IPS DF 6.9 (cell line): ENCODE measurements around the gene NDUFA12.

Experiments
- DNase-seq: peaks from one replicate; pipeline ENCODE4 v3.0.0-alpha.2; 2013; ENCODE audit warnings: low read depth, low spot score
- H3K27ac ChIP-seq: one replicate; pipeline ENCODE4 v1.5.1; 2013; ENCODE audit warnings: low read length, control low read depth
- H3K27me3 ChIP-seq: 2 replicates; pipeline ENCODE4 v1.6.1; 2013; ENCODE audit warnings: mild to moderate bottlenecking, low read length; ENCODE audit not compliant: control insufficient read depth, insufficient read depth
- H3K36me3 ChIP-seq: 2 replicates; pipeline ENCODE4 v1.6.1; 2013; ENCODE audit warnings: low read length; ENCODE audit not compliant: control insufficient read depth, insufficient read depth
- H3K4me1 ChIP-seq: 2 replicates; pipeline ENCODE4 v1.6.1; 2013; ENCODE audit warnings: low read length; ENCODE audit not compliant: control insufficient read depth, insufficient read depth
- H3K4me3 ChIP-seq: 2 replicates; pipeline ENCODE4 v1.5.1; 2013; ENCODE audit warnings: mild to moderate bottlenecking, low read length
- H3K9me3 ChIP-seq: 2 replicates; pipeline ENCODE4 v1.6.1; 2013; ENCODE audit warnings: low read length, inconsistent platforms; ENCODE audit not compliant: control insufficient read depth, insufficient read depth
- WGBS: extraction: QIAGEN DNeasy Blood & Tissue Kit; methylation state at CpG from one replicate; pipeline ENCODE4 v1.1.7; 2013; ENCODE audit warnings: mixed read lengths, missing lambda C conversion rate; ENCODE audit not compliant: insufficient read length, insufficient coverage; 5-methylcytosine and 5-hydroxymethylcytosine counted together

The NDUFA12 gene

DNA sequence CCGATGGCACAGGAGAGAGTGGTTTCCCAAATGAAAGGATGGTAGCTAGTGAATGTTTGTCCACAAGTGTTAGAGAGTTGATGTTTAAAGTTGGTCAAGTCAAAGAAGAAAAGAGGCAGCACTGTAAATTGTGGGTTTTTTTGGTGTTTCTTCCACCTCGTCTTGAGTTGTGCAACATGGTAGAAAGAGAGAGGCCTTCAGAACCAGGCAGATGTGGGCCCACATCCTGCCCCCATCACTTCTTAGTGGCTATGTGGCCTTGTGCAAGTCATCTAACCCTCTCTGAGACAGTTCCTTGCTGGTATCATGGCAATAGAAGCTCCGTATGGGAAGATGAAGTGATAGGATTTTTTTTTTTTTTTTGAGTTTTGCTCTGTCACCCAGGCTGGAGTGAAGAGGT is 60.8 kb downstream of the NDUFA12 start:
- Histone ChIP-seq H3K4me3 (no peak overlapping the region), H3K27me3 (no peaks in the 10 kb centered on the region; the same call in 1 of the 2 replicates), H3K27ac (no peak overlapping the region), H3K9me3 (no peaks in the 10 kb centered on the region), H3K36me3 (no peaks in the 10 kb centered on the region), H3K4me1 (no peaks in the 10 kb centered on the region)
- DNase-seq: no peak
- WGBS: no CpG with 5 or more reads among the region's 3 CpGs

DNA sequence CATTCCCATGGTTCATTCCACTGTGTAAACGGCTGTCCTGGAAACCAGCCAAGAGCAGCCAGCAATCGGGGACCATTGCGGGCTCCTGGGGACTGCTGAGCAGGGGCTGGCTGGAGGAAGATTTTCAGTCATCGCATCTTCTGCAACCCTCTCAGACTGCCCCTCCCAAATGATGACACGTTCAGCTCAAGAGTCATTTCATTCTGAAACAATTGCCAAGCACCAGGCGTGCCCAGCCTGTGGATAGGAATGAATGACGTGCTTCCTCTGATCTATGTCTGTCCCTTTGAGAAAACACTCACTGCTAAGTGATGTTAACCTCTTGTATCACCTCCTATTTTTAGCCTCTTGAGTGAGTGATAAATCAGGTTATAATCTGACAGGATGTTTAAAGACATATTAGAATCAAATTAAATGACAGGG is 62.0 kb downstream of the NDUFA12 start:
- Histone ChIP-seq H3K4me3 (no peak overlapping the region), H3K9me3 (no peaks in the 10 kb centered on the region), H3K36me3 (no peaks in the 10 kb centered on the region), H3K4me1 (no peaks in the 10 kb centered on the region), H3K27me3 (no peaks in the 10 kb centered on the region; the same call in 1 of the 2 replicates), H3K27ac (no peak overlapping the region)
- no peak for DNase-seq
- WGBS: no CpG with 5 or more reads among the region's 7 CpGs

DNA sequence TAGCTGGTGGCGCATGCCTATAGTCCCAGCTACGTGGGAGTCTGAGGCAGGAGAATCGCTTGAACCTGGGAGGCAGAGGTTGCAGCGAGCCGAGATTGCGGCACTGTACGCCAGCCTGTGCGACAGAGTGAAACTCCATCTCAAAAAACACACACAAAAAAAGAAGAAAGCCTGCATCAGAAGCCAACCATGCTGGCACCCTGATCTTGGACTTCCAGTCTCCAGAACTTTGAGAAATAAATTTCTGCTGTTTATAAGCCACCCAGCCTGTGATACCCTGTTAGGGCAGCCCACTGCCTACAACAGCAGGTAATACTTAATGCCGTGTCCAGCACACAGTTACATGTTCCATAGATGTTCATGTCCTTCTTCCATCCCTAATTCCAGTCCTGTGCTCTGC is 62.7 kb downstream of the NDUFA12 start:
- no peaks in the 10 kb centered on the region for H3K36me3 ChIP-seq
- WGBS: no CpG with 5 or more reads among the region's 9 CpGs
- H3K4me3 ChIP-seq: no peak overlapping the region
- H3K27me3 ChIP-seq: no peaks in the 10 kb centered on the region; the same call in 1 of the 2 replicates
- DNase-seq: no peak
- H3K4me1 ChIP-seq: no peaks in the 10 kb centered on the region
- H3K27ac ChIP-seq: no peak overlapping the region
- no peaks in the 10 kb centered on the region for H3K9me3 ChIP-seq

DNA sequence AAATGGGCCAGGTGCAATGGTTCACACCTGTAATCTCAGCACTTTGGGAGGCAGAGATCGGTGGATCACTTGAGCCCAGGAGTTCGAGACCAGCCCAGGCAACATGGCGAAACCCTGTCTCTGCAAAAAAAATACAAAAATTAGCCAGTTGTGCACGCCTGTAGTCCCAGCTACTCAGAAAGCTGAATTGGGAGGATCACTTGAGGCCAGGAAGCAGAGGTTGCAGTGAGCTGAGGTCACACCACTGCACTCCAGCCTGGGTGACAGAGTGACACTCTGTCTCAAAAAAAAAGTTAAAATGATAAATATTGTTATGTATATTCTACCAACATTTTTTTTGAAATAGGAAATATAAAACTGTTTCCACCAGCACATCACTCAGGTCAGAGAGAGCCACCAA is 64.9 kb downstream of the NDUFA12 start:
- DNase-seq: no peak
- no peaks in the 10 kb centered on the region; the same call in 1 of the 2 replicates for H3K27me3 ChIP-seq
- H3K9me3 ChIP-seq: no peaks in the 10 kb centered on the region
- no peak overlapping the region for H3K4me3 ChIP-seq
- no CpG with 5 or more reads among the region's 4 CpGs for WGBS
- H3K36me3 ChIP-seq: no peaks in the 10 kb centered on the region
- no peaks in the 10 kb centered on the region; the same call in 1 of the 2 replicates for H3K4me1 ChIP-seq
- no peak overlapping the region for H3K27ac ChIP-seq

DNA sequence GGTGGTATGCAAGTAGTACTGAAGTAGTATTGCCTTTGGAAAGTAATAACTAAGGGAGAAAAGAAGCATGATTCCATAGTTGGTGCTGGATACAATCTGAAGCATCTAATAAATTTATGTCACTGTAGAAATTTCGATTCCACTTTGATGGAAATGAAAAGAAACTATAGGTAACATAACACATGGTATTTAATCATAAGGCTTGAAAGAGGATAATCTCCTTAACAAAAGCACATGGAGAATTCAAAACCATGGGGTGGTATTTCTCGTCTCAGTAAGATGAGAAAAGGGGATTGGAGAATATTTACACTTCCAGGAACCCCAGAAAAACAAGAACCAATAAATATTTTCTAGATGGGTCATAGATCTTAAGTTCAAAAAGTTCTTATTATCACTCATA is 72.7 kb downstream of the NDUFA12 start:
- Histone ChIP-seq H3K4me1 (no peaks in the 10 kb centered on the region; the same call in 1 of the 2 replicates), H3K4me3 (no peak overlapping the region), H3K27ac (no peak overlapping the region), H3K36me3 (no peaks in the 10 kb centered on the region), H3K9me3 (no peaks in the 10 kb centered on the region), H3K27me3 (no peaks in the 10 kb centered on the region)
- no peak for DNase-seq
- no CpG with 5 or more reads among the region's 2 CpGs for WGBS

DNA sequence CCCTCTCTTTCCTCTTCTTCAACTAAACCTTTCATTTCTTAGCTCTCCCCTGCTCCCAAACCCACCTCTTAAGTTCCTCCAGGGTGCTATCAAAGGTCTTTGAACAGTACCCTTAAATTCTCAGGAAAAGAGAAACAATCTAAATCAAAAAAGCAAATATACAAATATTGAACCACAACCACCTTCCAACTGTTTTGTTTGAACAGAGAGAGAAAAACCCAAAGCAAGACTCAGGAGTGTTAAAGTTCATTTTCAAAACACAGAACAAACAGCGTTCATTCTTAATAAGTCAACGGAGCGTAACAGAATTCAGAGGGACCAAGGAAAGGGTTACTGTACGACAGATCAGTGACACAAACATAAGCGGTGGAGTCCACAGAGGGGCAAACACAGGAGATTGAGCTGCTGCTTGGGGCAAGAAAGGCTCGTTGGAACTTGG is 73.3 kb downstream of the NDUFA12 start:
- Histone ChIP-seq H3K4me1 (no peaks in the 10 kb centered on the region; the same call in 1 of the 2 replicates), H3K4me3 (no peak overlapping the region), H3K36me3 (no peaks in the 10 kb centered on the region), H3K27ac (no peak overlapping the region), H3K27me3 (no peaks in the 10 kb centered on the region), H3K9me3 (no peaks in the 10 kb centered on the region)
- DNase-seq: no peak
- no CpG with 5 or more reads among the region's 6 CpGs for WGBS

DNA sequence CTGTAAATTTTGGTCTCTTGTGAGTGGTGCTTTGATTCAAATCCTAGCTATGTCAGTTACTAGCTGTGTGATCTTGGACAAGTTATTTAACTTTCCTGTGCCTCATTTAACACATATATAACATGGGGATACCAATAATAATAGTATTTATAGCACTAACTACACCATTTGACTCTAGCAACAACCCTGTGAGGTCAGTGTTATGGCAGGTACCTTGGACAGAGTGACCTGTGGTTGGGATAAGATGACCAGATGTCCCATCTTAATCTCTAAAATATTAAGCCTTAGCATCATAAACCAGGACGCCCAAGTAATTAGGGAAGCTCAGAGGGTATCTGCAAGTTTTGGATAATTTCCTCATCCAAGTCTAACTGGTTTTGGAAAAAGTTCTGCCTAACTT is 73.7 kb downstream of the NDUFA12 start:
- Histone ChIP-seq H3K27ac (no peak overlapping the region), H3K4me1 (no peaks in the 10 kb centered on the region; the same call in 1 of the 2 replicates), H3K4me3 (no peak overlapping the region), H3K9me3 (no peaks in the 10 kb centered on the region), H3K36me3 (no peaks in the 10 kb centered on the region), H3K27me3 (no peaks in the 10 kb centered on the region)
- no CpG with 5 or more reads among the region's 1 CpG for WGBS
- no peak for DNase-seq

DNA sequence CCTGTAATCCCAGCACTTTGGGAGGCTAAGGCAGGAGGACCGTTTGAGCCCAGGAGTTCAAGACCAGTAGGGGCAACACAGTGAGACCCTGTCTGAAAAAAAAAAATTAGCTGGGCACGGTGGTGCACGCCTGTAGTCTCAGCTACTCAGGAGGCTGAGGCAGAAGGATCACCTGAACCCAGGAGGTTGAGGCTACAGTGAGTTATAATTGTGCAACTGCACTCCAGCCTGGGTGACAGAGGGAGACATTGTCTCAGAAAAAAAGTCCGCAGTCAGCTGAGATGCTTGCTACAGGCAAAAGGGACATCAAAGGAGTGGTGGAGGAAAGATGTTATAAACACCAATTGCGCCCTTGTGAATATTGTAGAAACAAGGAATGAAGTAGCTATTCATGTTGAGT is 77.8 kb downstream of the NDUFA12 start:
- Histone ChIP-seq H3K4me1 (0 out of 2 replicates have a peak, but pooled peaks cover 1% of the 10 kb centered on the region), H3K27me3 (no peaks in the 10 kb centered on the region), H3K36me3 (no peaks in the 10 kb centered on the region), H3K4me3 (no peak overlapping the region), H3K27ac (no peak overlapping the region), H3K9me3 (no peaks in the 10 kb centered on the region)
- DNase-seq: no peak
- no CpG with 5 or more reads among the region's 5 CpGs for WGBS

DNA sequence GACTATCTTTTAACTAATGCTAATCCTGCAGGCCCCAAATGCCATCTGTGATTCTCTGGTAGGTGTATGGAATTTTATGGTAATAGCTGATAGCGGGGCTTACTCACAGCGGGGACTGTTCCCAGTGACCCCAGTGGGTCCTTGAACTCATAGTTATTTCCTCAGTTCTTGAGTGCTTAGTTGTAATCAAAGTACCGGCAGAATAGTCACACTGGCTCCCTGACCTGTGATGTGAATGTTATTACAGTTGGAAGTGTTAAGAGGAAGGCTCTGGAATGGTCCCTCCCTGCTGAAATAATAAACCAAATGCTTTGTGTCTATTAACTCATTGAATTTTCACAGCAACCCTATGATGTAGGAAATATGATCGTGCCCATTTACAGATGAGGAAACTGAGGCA is 78.3 kb downstream of the NDUFA12 start:
- no peak overlapping the region for H3K4me3 ChIP-seq
- no peaks in the 10 kb centered on the region for H3K36me3 ChIP-seq
- 0 out of 2 replicates have a peak, but pooled peaks cover 1% of the 10 kb centered on the region for H3K4me1 ChIP-seq
- no CpG with 5 or more reads among the region's 4 CpGs for WGBS
- DNase-seq: no peak
- H3K27me3 ChIP-seq: no peaks in the 10 kb centered on the region
- no peaks in the 10 kb centered on the region for H3K9me3 ChIP-seq
- no peak overlapping the region for H3K27ac ChIP-seq

DNA sequence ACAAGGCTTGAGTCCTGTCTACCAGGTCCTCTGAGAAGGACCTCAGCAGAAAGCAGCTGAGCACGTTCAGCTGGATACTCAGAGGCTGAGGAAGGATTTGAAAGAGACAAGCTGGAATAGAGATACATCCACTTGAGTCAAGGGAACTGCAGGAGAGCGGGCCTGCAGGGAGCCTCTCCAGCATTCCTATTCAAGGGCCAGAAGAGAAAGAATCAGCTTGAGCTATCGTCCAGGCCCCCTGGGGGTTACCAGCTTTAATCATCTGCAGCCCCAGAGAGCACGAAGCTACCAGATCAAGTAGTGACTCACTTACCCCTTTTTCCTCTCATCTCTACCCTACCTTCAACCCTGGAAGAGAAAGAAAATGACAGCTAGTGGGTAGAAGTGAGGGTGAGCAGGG is 80.9 kb downstream of the NDUFA12 start:
- WGBS: no CpG with 5 or more reads among the region's 4 CpGs

More for the DNA sequence above, 80.9 kb downstream of the NDUFA12 start:
- Histone ChIP-seq H3K4me3 (no peak overlapping the region), H3K36me3 (no peaks in the 10 kb centered on the region), H3K4me1 (0 out of 2 replicates have a peak, but pooled peaks cover 1% of the 10 kb centered on the region), H3K9me3 (no peaks in the 10 kb centered on the region), H3K27me3 (no peaks in the 10 kb centered on the region), H3K27ac (no peak overlapping the region)
- no peak for DNase-seq
